Coronary artery (tissue), 2 donors: ENCODE results near the gene SIPA1L3.

Source experiments
- DNase-seq: peaks from one replicate; pipeline ENCODE4 v3.0.0-alpha.2; 2017; ENCODE audit warnings: low spot score
- H3K27ac ChIP-seq, 2 donors: fragments of 200-600 bp; sonication (generic); one replicate each; pipeline ENCODE4 v1.5.1; 2016 to 2019
- H3K4me3 ChIP-seq: fragments of 200-600 bp; sonication (generic); 2 replicates; pipeline ENCODE4 v1.5.1; 2016; ENCODE audit warnings: mild to moderate bottlenecking, moderate library complexity
- TF ChIP-seq, protein P1 (sequence below): fragments of 200-600 bp; sonication (generic); IDR thresholded peaks from one replicate; pipeline ENCODE4 v1.5.1; 2019; ENCODE audit warnings: antibody characterized with exemption

Gene SIPA1L3

GRCh38 chr19:37874784-37875183, 32.2 kb upstream of the SIPA1L3 start:
- no peak for DNase-seq
- no peak overlapping the region for H3K4me3 ChIP-seq
- H3K27ac ChIP-seq, result no peak overlapping the region
- TF ChIP-seq, protein P1, sequence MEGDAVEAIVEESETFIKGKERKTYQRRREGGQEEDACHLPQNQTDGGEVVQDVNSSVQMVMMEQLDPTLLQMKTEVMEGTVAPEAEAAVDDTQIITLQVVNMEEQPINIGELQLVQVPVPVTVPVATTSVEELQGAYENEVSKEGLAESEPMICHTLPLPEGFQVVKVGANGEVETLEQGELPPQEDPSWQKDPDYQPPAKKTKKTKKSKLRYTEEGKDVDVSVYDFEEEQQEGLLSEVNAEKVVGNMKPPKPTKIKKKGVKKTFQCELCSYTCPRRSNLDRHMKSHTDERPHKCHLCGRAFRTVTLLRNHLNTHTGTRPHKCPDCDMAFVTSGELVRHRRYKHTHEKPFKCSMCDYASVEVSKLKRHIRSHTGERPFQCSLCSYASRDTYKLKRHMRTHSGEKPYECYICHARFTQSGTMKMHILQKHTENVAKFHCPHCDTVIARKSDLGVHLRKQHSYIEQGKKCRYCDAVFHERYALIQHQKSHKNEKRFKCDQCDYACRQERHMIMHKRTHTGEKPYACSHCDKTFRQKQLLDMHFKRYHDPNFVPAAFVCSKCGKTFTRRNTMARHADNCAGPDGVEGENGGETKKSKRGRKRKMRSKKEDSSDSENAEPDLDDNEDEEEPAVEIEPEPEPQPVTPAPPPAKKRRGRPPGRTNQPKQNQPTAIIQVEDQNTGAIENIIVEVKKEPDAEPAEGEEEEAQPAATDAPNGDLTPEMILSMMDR, result no peak

DNA sequence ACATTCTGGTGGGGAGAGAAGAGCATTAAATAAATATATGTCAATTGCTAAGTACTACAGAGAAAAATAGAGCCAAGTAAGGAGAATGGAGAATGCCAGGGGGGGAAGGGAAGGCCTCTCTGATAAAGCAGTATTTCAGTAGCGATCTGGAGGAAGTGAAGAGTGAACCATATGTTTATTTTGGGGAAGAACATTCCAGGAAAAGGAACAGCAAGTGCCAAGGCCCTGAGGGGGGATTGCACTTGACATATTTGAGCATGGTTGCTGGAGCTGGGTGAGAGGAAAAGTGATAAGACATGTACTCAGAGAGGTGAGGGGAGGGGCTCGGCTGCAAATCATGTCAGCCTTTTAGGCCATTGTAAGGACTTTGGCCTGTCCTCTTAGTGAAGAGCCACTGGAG, 31.0 kb upstream of the SIPA1L3 start:
- Histone ChIP-seq H3K27ac (no peak overlapping the region), H3K4me3 (no peak overlapping the region)
- TF ChIP-seq, protein P1, result no peak
- no peak for DNase-seq

GRCh38 chr19:37877147-37877546, 29.9 kb upstream of the SIPA1L3 start:
- no peak for DNase-seq
- no peak overlapping the region for H3K27ac ChIP-seq
- H3K4me3 ChIP-seq, result no peak overlapping the region
- TF ChIP-seq, protein P1, result no peak

GRCh38 chr19:37885392-37885791, 21.6 kb upstream of the SIPA1L3 start:
- no peak overlapping the region for H3K27ac ChIP-seq
- TF ChIP-seq, protein P1, result no peak

DNA sequence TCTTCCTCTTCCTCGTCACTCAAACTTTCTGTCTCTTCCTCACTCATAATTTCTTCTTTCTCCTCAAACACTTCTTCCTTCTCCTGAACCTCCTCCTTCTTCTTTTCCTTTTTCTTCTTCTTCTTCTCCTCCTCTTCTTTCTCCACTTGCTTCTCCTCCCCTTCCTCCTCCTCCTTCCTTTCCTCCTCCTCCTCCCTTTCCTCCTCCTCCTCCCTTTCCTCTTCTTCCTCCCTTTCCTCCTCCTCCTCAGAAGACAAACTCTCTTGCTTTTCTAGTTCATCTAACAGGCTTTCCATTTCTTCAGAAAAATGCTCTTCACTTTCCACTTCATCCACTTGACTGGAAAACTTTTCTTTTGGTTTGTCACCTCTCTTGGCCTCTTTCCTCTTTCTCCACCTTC, 20.4 kb upstream of the SIPA1L3 start:
- no peak overlapping the region for H3K27ac ChIP-seq
- H3K4me3 ChIP-seq, result no peak overlapping the region
- TF ChIP-seq, protein P1, result no peak
- no peak for DNase-seq

More at GRCh38 chr19:37885392-37885791, 21.6 kb upstream of the SIPA1L3 start:
- DNase-seq, result no peak
- no peak overlapping the region for H3K4me3 ChIP-seq

DNA sequence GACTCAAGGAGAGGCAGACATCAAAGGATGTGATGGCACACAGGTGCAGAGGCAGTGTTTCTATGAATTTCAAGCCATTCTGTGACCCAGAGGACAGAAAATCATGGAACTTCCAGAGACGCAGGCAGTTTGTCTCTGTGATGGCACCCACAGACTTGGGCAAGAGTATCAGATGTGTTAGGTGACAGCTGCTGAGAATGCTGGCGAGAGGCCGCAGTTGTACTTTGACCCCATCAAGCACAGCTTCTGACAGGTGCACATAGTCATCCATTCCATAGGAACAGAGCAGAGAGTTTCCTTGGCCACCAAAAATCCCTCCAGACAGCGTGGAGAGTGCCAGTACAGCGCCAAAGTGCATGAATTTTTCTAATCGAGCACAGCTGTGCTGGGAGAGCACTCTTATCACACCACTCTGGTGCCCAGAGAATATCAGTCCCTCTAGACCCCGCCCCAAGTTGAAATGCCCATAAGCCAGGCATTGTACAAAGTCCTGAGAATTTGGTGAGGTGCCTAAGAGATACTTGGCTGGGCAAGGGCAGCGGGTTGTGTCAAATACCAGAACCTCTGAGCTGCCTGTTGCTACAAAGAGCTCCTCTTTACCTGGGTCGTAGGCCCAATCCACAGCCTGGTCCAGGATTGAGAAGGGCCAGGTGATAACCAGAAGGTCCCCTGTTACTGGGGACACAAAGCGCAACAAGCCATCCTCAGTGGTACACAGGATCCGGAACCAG, 13.0 kb upstream of the SIPA1L3 start:
- H3K4me3 ChIP-seq, result no peak overlapping the region
- H3K27ac ChIP-seq, result no peak overlapping the region
- DNase-seq, result no peak
- TF ChIP-seq, protein P1, result no peak

DNA sequence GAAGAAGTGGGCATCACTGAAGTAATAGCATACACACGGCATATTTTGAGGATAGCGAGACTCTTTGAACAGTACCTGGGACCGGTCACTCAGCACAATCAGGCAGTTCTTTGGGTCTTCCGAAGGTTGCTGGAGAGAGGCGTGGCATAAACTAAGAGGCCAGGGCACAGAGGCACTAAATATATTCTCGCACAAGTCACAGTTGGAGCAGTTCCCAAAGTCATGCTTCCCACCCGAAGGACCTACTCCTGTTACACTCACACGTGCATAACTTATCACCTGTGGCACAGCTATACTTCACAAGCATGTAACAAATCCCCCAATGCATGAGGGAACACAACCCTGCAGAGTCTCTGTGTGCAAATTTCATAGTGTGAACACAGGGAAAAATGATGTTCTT, 10.8 kb upstream of the SIPA1L3 start:
- TF ChIP-seq, protein P1, result no peak
- DNase-seq, result no peak
- H3K4me3 ChIP-seq, result no peak overlapping the region
- H3K27ac ChIP-seq, result no peak overlapping the region
